PFSK-1 (cell line): ENCODE data around the gene GPC6.

ENCODE experiments used
- FOXP2 ChIP-seq: optimal IDR thresholded peaks from 2 replicates; pipeline ENCODE3; 2011; ENCODE audit warnings: borderline replicate concordance, control low read depth, inconsistent platforms; ENCODE audit not compliant: insufficient read depth; ENCODE audit errors: extremely low read length, extremely low read depth
- POLR2AphosphoS5 ChIP-seq: IDR thresholded peaks from 2 replicates; pipeline ENCODE4 v1.6.1; 2012; ENCODE audit warnings: low read depth, mild to moderate bottlenecking, control low read depth, low read length, moderate library complexity
- REST ChIP-seq, 2 experiments: IDR thresholded peaks; 2 replicates each; pipeline versions ENCODE4 v1.6.1 to v1.8.0; 2011 to 2012; ENCODE audit warnings: low read depth in 2 of 2, low read length in 2 of 2, control low read depth in 1 of 2, inconsistent platforms in 1 of 2, mild to moderate bottlenecking in 1 of 2, moderate library complexity in 1 of 2; ENCODE audit not compliant: insufficient read depth in 1 of 2
- SIN3A ChIP-seq: IDR thresholded peaks from 2 replicates; pipeline ENCODE4 v1.6.1; 2012; ENCODE audit warnings: mild to moderate bottlenecking, low read length, moderate library complexity, borderline replicate concordance; ENCODE audit not compliant: insufficient read depth
- TAF1 ChIP-seq: IDR thresholded peaks from 2 replicates; pipeline ENCODE4 v1.6.1; 2012; ENCODE audit warnings: low read length, control low read depth, borderline replicate concordance; ENCODE audit not compliant: insufficient read depth

Gene GPC6

GRCh38 chr13:93767180-93767916 is 540.7 kb downstream of the GPC6 start:
- TF ChIP-seq REST (IDR thresholded peaks at IDR 0.05; ENCODE audit: insufficient read depth in 1 of 2, low read depth in 2 of 2, low read length in 2 of 2) (no peak), TAF1 (no peak), FOXP2 (no peak), POLR2AphosphoS5 (no peak), SIN3A (no peak)

- TF ChIP-seq TAF1 (no peak), REST (IDR thresholded peaks at IDR 0.05; ENCODE audit: insufficient read depth in 1 of 2, low read depth in 2 of 2, low read length in 2 of 2) (no peak), SIN3A (no peak), POLR2AphosphoS5 (no peak), FOXP2 (no peak)
Observed at GRCh38 chr13:93767917-93768409, 541.4 kb downstream of the GPC6 start.

- TF ChIP-seq SIN3A, result no peak
- TF ChIP-seq FOXP2, result no peak
- TF ChIP-seq TAF1, result no peak
- no peak for TF ChIP-seq POLR2AphosphoS5
- no peak for TF ChIP-seq REST (IDR thresholded peaks at IDR 0.05; ENCODE audit: insufficient read depth in 1 of 2, low read depth in 2 of 2, low read length in 2 of 2)
Observed at GRCh38 chr13:93769101-93769500, 542.5 kb downstream of the GPC6 start.

- no peak for TF ChIP-seq FOXP2
- TF ChIP-seq POLR2AphosphoS5, result no peak
- no peak for TF ChIP-seq REST (IDR thresholded peaks at IDR 0.05; ENCODE audit: insufficient read depth in 1 of 2, low read depth in 2 of 2, low read length in 2 of 2)
- no peak for TF ChIP-seq SIN3A
Observed at GRCh38 chr13:93769607-93770006, 543.0 kb downstream of the GPC6 start.

- TF ChIP-seq SIN3A (no peak), POLR2AphosphoS5 (no peak), REST (IDR thresholded peaks at IDR 0.05; ENCODE audit: insufficient read depth in 1 of 2, low read depth in 2 of 2, low read length in 2 of 2) (no peak), FOXP2 (no peak), TAF1 (no peak)
Observed at GRCh38 chr13:93771227-93771626, 544.6 kb downstream of the GPC6 start.
